Mucosa of gallbladder (tissue), 1 donor: ENCODE data around the gene SLC10A4. TPM values are rescaled to one million over a fixed set of nuclear protein-coding genes. Genes with fewer than 3 reads are reported as not detected.

Experiments
- DNase-seq: peaks from one replicate; pipeline ENCODE4 v3.0.0-alpha.2; 2020; ENCODE audit warnings: low spot score
- total RNA-seq: library from RNA; stranded (reverse); gene quantifications from one replicate; pipeline ENCODE4 v1.2.1, GENCODE V29; 2021
- donor health status: DM: no; HTN: no; CAD: no.

Gene SLC10A4
- total RNA-seq, 1 donor from 2014 or later: 0.43 TPM

DNA sequence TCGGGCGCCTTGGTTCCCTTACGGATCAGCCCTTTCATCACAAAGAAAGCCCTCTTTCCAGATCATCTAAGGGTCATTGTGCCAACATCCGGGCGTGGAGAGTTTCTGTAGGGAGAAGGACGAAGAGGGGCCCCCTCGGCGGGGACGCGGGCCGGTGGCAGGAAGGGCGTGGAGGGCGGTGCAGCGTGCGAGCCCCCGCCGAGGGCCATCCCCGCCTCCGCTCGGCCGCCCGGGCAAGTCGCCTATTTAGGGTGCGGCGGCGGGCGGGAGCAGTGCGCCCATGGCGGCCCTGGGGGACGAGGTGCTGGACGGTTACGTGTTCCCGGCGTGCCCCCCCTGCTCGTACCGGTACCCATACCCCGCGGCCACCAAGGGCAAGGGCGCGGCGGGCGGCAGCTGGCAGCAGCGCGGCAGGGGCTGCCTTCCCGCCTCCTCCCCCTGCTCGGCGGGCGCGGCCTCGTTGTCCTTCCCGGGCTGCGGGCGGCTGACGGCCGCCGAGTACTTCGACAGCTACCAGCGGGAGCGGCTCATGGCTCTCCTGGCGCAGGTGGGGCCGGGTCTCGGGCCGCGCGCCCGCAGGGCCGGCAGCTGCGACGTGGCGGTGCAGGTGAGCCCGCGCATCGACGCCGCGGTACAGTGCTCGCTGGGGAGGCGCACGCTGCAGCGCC lies 7.0 kb downstream of the SLC10A4 start, which contains the start of gene ZAR1:
ZAR1 (plus strand) TSS at position 241 of the 668 bp plus-strand sequence; CDS start at position 281, 40 bp downstream.
- DNase-seq: no peak

GRCh38 chr4:48490680-48491513 lies 7.8 kb downstream of the SLC10A4 start:
- DNase-seq: no peak

- DNase-seq: no peak
Measured at GRCh38 chr4:48491514-48492176, 8.5 kb downstream of the SLC10A4 start.

DNA sequence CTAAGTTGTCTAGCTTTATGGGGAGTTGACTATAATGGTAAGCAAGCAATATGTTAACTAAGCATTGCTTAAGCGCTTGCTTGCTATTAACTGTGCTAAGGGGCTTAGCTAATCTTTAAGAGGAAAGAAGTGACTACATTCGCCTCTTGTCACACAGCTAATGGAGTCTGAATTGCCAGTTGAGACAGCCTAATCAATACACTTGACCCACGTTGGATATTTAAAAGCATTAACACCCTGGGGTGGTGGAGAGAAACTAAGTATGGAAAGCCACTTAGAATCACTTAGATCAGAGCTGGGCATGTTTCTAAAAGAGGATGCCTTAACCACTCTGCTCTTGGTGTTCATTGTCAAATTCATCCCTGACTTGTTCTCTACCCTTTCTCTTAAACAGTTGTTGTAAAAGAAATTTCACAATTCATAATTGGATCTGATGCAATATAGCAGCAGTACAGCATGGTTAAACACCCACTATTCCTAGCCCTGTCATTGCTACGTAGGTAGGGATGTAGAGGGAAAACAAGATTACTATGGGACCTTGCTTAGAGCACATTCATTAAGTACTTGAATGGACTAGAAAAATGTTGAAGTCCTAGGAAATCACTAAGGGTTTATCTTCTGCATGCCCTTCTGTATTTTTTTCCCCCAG lies 10.4 kb downstream of the SLC10A4 start:
- no peak for DNase-seq

- DNase-seq: no peak
Measured at GRCh38 chr4:48495941-48496340, 12.8 kb downstream of the SLC10A4 start.

- no peak for DNase-seq
Measured at GRCh38 chr4:48498895-48499294, 15.8 kb downstream of the SLC10A4 start.

- DNase-seq: no peak
Measured at GRCh38 chr4:48499551-48500066, 16.5 kb downstream of the SLC10A4 start.

- no peak for DNase-seq
Measured at GRCh38 chr4:48503233-48504025, 20.3 kb downstream of the SLC10A4 start.

DNA sequence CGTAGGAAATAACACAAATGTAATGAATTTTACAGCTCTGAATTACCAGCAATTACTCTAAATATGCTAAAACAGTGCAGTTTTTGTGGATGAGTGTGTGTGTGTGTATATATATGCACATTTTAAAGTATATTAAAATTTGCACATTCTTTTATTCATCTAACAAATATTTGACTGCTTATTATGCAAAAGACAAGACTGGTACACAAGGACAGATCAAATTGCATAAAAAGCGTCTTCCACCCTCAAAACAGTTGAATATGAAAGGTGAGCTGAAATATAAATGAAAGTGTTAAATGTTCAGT lies 20.8 kb downstream of the SLC10A4 start:
- DNase-seq: no peak

GRCh38 chr4:48504352-48504751 lies 21.2 kb downstream of the SLC10A4 start:
- DNase-seq: no peak

- DNase-seq: no peak
Measured at GRCh38 chr4:48506716-48507115, 23.6 kb downstream of the SLC10A4 start.

DNA sequence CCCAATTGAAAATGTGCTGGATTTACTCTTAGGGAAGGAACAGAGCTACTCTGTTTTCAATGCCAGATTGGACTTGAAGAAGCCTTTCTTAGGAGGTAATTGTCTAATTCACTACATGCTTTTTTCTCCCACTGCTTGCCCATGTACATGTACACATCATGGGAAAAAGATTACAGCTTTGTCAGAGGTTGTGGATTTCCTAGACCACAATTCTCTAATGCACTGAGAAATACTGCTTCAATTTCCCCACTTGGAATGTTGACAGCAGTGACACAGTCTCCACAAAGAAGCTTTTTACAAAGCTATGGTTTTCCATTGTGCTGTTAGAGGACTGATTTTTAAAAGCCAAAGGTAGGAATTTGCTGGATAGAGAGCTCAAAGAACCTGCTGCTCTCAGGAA lies 26.4 kb downstream of the SLC10A4 start:
- no peak for DNase-seq

DNA sequence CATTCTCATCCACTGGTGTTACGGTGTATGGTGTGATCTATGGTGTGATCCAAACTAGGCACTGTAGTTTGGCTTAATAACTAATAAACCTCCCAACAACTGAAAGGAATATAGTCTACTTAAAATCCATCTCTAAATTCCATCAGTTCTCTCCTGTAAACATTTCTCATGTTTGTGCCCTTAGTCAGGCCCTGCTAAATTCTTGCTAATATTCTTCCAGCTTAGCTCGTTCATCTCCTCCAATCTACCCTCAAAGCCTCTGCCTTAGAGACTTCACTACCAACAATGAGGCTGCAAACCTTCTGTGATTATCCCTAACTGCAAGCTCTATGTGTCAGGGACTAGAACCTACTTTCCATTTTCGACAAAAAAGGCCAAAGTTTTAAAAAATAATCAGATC lies 35.0 kb downstream of the SLC10A4 start:
- no peak for DNase-seq

DNA sequence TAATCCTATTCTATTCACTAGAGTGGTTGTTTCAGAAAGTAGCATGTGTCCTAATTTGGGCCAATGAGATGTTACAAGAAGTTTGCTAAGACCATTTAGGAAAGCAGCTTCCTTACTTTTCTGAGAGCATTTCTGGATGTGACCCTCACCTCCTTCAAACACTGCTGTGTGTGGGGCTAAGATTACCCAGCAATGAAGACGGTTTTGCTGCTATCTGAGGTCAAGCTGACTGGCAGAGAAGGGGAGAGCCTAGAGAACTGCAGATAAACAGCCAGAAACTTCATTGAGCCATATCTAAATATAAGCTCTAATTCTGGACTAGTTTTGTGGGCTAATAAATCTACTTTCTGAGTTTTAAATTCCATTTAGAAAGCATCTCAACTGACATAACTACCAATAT lies 43.3 kb downstream of the SLC10A4 start:
- no peak for DNase-seq

DNA sequence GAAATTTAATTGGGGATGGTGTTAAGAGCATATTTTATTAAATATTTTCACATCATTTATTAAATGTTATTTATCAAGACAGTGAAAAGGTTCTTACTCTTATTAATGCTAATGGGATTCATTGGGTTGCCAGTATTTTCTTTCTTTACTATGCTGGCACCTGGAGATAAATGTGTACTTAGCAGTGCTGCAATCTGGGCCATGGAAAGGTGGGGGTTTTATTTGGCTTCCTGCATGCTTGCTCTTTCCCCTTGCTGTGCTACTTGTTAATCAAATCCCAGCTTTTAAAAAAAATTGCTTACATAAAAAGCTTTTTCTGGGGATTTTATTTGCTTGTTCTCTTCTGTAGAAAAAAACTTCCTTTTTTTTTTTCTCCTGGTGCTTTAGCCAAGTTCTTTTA lies 55.2 kb downstream of the SLC10A4 start:
- no peak for DNase-seq

Other genes starting within 250 kb of the SLC10A4 start
- 3.8 TPM for gene TEC, start 213.5 kb upstream of the SLC10A4 start, total RNA-seq
- gene SLAIN2, start 141.8 kb upstream of the SLC10A4 start, total RNA-seq: 91.4 TPM
- gene ZAR1, start 6.9 kb downstream of the SLC10A4 start, total RNA-seq: not detected